NK-92 (cell line): ENCODE results near the gene MICAL3.

ENCODE experiments used
- DNase-seq: peaks from one replicate; lab custom pipeline; 2025; ENCODE audit not compliant: unreplicated experiment; lab: John Stamatoyannopoulos, UW

Gene MICAL3

GRCh38 chr22:17956630-17957029 lies 67.7 kb downstream of the MICAL3 start:
- DNase-seq: no peak

DNA sequence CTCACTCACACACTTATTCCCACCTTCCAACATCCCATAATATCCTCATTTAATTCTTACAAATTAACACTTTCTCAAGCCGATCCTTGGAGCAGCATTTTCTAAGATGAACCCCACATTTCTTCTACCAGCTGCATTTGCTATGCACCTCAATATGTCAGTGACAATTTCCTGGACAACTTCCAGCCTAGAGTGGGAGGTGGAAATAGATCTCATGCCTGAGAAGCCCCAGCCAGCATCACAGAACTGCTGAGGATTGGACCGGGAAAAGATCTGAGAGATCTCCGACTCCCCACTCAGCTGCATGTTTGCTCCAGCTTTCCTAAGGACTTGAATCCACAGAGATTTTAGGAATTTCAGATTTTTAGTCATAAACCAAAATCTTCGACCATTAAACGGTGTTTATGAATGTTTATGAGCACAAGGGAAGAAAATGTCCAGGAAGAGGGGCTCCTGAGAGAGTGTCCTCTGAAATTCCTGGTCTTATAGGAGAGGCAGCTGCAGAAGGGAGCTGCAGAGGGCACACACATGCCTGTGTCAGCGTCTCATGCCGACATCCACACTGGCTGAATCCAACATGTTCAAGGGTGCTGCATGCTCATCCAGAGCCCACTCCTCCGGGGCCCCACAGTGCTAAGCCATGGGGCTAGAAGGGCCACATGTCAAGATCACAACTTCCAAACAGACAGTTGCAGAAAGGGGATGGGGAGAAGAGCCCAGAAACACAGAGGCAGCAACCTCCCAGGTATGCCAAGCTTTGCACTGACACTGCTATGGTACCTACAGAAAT lies 68.6 kb downstream of the MICAL3 start:
- DNase-seq: no peak

DNA sequence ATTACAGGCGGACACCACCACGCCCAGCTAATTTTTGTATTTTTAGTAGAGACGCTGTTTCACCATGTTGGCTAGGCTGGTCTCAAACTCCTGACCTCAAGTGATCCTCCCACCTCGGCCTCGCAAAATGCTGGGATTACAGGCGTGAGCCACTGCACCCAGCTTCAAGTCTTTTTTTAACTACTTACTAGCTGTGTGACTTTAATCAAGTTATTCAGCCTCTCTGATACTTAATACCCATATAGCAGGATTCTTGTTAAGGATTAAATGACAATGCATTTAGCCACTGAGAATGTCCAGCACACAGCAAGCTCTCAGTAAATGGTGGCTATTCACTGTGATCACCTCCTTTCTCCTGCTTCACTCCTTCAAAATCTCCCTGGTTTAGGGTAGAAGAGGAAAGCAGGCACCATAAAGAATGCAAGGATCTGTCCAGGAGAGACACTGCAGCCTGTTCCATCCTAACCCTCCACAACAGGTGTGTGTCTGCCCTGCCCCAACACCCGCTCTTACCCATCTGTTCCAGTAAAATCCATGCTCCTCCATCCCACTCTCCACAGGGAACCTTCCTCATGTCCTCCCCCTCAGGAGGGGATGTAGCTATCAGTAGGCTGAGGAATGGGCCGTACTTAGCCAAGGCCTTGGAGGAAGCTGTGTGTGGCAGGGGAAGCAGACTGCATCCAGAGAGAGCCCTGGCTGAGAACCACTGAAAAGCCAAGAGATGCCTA lies 69.3 kb downstream of the MICAL3 start:
- DNase-seq: no peak

DNA sequence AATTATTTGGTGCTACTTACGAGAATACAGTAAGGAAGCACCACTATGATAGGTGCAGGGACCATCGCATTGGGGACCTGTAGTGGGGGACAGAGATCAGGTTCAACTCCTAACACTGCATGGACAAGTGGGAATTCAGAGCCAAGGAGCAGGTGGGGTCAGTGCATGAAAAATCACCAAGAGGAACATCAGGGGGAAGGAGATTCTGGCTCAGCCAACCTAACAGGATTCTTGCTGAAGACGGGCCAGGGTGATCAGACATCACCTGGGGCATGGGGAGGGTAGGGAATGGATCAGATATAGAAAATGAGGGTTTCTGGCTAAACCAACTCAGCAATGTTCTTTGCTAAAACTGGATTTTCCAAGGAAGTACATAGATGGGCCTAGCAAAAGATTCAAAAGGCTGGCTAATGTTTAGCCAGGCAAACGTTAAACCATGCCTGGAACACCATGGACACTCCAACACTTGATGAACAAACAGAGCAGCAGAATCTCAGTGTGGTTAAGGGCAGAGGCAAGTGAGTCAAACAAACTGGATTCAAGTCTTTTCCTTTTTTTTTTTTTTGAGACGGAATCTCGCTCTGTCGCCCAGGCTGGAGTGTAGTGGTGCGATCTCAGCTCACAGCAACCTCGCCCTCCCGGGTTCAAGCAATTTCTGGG lies 70.0 kb downstream of the MICAL3 start:
- no peak for DNase-seq

GRCh38 chr22:17953147-17953546 lies 71.2 kb downstream of the MICAL3 start:
- DNase-seq: no peak

- no peak for DNase-seq
These were observed 72.0 kb downstream of the MICAL3 start for GRCh38 chr22:17952273-17952801.

DNA sequence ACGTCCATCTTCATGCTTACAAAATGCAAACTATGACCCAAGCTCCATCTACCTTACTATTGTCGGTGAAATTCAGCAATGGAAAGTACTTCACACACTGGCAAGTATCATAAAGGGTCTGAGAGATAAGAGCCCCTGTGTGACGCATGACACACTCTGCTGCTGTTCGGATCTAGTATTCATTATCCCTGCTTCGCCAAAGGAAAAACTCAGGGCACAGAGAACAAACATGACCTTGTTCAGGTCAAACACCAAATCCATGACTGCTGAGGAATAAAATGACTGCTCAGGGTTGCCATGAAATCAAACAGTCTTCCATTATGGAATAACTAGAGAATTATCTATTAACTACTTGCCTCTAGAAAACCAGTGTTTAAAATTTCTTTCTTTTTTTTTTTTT lies 73.0 kb downstream of the MICAL3 start:
- DNase-seq: no peak

GRCh38 chr22:17950651-17951214 lies 73.6 kb downstream of the MICAL3 start:
- no peak for DNase-seq

DNA sequence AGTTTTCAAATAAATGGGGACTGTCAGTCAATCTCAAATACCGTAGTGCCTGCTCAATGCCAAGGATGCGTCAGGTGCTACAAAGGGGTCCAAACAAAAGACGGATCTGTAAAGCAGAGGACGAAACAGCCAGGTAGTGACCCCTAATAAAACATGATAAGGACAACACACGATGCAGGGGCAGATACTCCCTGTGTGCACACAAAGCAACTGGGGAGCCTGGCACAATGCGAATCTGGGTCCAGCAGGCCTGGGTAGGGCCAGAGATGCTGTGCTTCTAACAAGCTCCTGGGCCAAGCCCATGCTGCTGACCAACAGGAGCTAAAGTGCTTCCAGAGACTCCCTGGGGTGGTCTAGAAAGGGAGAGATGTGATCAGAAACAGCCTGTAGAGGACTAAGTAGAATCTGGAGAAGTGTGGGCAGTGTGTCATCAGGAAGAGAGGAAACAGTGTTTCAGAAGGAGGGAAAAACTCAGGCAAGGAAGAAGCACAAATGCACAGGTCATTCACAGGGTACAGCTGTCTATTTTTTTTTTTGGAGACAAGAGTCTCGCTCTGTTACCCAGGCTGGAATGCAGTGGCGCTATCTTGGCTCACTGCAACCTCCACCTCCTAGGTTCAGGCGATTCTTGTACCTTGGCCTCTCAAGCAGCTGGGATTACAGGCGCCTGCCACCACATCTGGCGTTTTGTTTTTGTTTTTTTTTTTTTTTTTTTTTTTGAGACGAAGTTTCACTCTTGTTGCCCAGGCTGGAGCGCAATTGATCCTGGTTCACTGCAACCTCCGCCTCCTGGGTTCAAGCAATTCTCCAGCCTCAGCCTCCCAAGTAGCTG lies 74.5 kb downstream of the MICAL3 start:
- DNase-seq: no peak

- DNase-seq: no peak
These were observed 76.3 kb downstream of the MICAL3 start for GRCh38 chr22:17948101-17948500.

GRCh38 chr22:17946662-17947367 lies 77.5 kb downstream of the MICAL3 start:
- DNase-seq: no peak

GRCh38 chr22:17945888-17946648 lies 78.3 kb downstream of the MICAL3 start:
- no peak for DNase-seq

GRCh38 chr22:17945156-17945887 lies 79.0 kb downstream of the MICAL3 start:
- no peak for DNase-seq

DNA sequence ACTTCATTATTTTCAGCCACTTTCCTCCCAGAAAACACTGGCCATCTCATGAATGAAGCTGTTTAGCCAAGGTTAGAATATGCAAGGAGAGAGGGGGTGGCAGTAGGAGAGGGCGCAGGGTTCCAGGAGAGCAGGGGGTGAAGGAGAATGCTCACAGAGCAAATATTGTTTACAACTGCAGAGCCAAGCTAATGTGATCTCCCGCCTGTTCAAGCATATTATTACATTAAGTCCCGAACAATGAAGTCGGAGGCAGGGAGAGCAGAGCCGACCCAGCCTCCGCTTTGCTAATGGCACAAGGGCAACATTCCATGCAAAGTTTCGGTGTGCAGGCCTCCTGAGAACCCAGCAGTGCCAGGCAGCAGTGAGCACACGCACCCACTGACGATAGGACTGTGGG lies 80.1 kb downstream of the MICAL3 start:
- no peak for DNase-seq

GRCh38 chr22:17943533-17944249 lies 80.7 kb downstream of the MICAL3 start:
- no peak for DNase-seq

DNA sequence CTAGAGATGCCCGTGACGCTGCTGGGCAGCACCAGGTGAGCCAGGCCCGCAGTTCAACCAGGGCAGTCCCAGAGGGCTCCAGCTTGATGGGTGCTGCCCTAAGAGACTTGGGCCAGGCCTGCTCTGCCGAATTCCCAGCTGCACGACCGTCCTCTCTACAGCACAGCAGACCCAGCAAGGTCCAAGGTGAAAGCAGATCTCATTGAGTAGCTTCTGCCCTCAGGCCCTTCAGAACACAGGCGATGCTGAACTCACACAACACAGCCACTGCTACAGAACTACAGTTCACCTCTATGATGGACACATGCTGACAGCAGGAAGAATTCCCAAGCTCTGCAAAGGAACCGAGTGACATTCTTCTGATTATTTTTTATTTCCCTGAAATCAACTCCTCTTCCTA lies 81.6 kb downstream of the MICAL3 start:
- DNase-seq: no peak

GRCh38 chr22:17941471-17942406 lies 82.6 kb downstream of the MICAL3 start:
- DNase-seq: no peak
